Right lobe of liver (tissue), 6 donors: Measurements from ENCODE around the gene ZNF512B. TPM values are rescaled to one million over a fixed set of nuclear protein-coding genes. Genes with fewer than 3 reads are reported as not detected.

ENCODE experiments used
- ATAC-seq, 4 donors: fragments of 200-7000 bp; cut with Tn5 transposase; one replicate each; pipeline ENCODE4 v1.9.1; 2020; ENCODE audit warnings: mild to moderate bottlenecking in 4 of 4, moderate library complexity in 4 of 4
- DNase-seq, 3 donors: peaks; one replicate each; pipeline ENCODE4 v3.0.0-alpha.2; 2020
- H3K27ac ChIP-seq, 3 donors: fragments of 200-600 bp; one replicate each; pipeline ENCODE4 v1.8.0; 2022
- H3K27me3 ChIP-seq, 2 donors: fragments of 200-600 bp; one replicate each; pipeline ENCODE4 v1.8.0; 2022
- H3K36me3 ChIP-seq, 4 donors: fragments of 200-600 bp; sonication (generic) in 1 of 4; one replicate each; pipeline versions ENCODE4 v1.5.1 to v1.8.0; 2017 to 2022; ENCODE audit warnings: control low read depth in 1 of 4
- H3K4me1 ChIP-seq, 4 donors: fragments of 200-600 bp; sonication (generic) in 1 of 4; one replicate each; pipeline versions ENCODE4 v1.5.1 to v1.8.0; 2017 to 2022; ENCODE audit warnings: control low read depth in 1 of 4
- H3K4me3 ChIP-seq, 3 donors: fragments of 200-600 bp; one replicate each; pipeline ENCODE4 v1.8.0; 2022
- H3K9me3 ChIP-seq, 4 donors: fragments of 200-600 bp; sonication (generic) in 1 of 4; one replicate each; pipeline versions ENCODE4 v1.5.1 to v1.8.0; 2017 to 2022; ENCODE audit warnings: control low read depth in 1 of 4
- CTCF ChIP-seq, 4 donors: fragments of 200-600 bp in 3 of 4; fragments of 450-650 bp in 1 of 4; IDR thresholded peaks; one replicate each; pipeline versions ENCODE4 v1.5.1 to v1.8.0; 2016 to 2022; ENCODE audit warnings: antibody characterized with exemption in 4 of 4, mild to moderate bottlenecking in 2 of 4
- POLR2A ChIP-seq: fragments of 450-650 bp; IDR thresholded peaks from one replicate; pipeline ENCODE4 v1.6.1; 2017; ENCODE audit warnings: antibody characterized with exemption, mild to moderate bottlenecking
- WGBS: methylation state at CpG from one replicate; pipeline ENCODE4 v1.1.6; 2018; ENCODE audit warnings: low coverage, low lambda C conversion rate; ENCODE audit not compliant: insufficient coverage; ENCODE audit errors: missing lambda C conversion rate; 5-methylcytosine and 5-hydroxymethylcytosine counted together
- intact Hi-C, 2 donors: fragments of 100-400 bp; cut with DNase I; formaldehyde crosslinking; loops; one replicate each; pipeline versions ENCODE4 v1.11.2 to v1.14.1; 2022
- total RNA-seq, 6 experiments: library from RNA; depleted of rRNA in 2 of 6; stranded (reverse); fragments of >200 nt in 2 of 6; fragmentation: NEBNext Ultra II Directional in 3 of 6; extraction: Animal tissue kit (Norgen Biotek cat#: 25700) in 3 of 6; gene quantifications; one replicate each; pipeline versions ENCODE4 v1.1.0 to v1.2.4, GENCODE V29; 2016 to 2023
- donor health status: DM: no; HTN: yes; CAD: no.
- donor health status: DM: no; HTN: no; CAD: no.
- donor health status: DM: no; HTN: no; CAD: no.
- donor health status: DM: no; HTN: yes; CAD: no.
- donor health status: DM: no; HTN: yes; CAD: no.

ZNF512B gene
- total RNA-seq, 6 experiments from 2014 or later = 10.8 to 16.8 (median 14.0) TPM

DNA sequence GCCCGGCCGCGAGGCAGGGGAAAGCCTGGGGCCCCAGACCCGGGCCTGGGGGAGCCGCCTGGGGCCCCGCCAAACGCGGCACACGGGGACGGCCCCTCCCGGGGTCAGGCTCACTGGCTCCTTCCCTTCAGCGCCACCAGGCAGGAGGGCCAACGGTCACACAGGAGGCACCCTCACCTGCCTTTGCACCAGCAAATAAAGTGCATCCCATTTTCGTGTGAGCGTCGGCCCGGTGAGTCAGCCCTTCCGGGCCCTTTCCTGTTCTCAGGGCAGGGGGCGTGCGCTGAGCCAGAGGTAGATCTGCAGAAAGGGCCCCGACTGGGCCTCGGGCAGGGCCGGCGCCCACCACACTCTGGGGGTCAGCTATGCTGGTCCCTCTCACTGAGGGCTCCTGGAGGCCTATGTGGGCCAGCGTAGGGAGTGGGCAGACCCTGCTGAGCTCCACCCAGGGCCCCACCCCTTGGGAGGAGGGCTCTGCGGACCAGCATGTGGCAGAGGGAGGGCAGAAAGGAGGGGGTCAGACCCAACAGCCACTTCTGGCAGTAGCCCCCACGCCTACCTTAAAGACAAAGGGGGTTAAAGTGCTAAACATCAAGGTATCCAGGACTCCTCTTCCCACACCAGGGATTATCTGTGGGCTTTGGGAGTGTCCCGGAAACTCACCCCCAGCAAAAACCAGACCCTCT is 12.6 kb downstream of the ZNF512B start:
- 0% methylated on average over 13 of the region's 28 CpGs for WGBS
- DNase-seq = peak; percentile 70 to 82 (median 81)
- H3K9me3 ChIP-seq = no peaks in the 10 kb centered on the region
- no peak for TF ChIP-seq CTCF (IDR thresholded peaks at IDR 0.05)
- TF ChIP-seq POLR2A = peak; percentile 45
- intact Hi-C loops = no loop called here
- peak overlapping the region in 2 of 3 donors; percentile 21 to 38 for H3K27ac ChIP-seq
- H3K4me1 ChIP-seq = peaks cover 2 to 33% (median 14%) of the 10 kb centered on the region in 4 donors
- peak; percentile 44 to 62 (median 54) for ATAC-seq
- peaks cover 0 to 11% (median 3%) of the 10 kb centered on the region in 4 donors for H3K36me3 ChIP-seq
- no peaks in the 10 kb centered on the region for H3K27me3 ChIP-seq
- H3K4me3 ChIP-seq = peak overlapping the region; percentile 30 to 99 (median 37)

GRCh38 chr20:63956664-63957003 is 13.1 kb downstream of the ZNF512B start:
- H3K27ac ChIP-seq = peak overlapping the region in 2 of 3 donors; percentile 21 to 38
- H3K27me3 ChIP-seq = no peaks in the 10 kb centered on the region
- TF ChIP-seq CTCF (IDR thresholded peaks at IDR 0.05) = no peak
- no peaks in the 10 kb centered on the region for H3K9me3 ChIP-seq
- peaks cover 2 to 37% (median 16%) of the 10 kb centered on the region in 4 donors for H3K4me1 ChIP-seq
- no peak for ATAC-seq
- no peak for DNase-seq
- WGBS = 2% methylated on average over 11 of the region's 15 CpGs
- intact Hi-C loops = no loop called here
- H3K36me3 ChIP-seq = peaks cover 0 to 6% (median under 1%) of the 10 kb centered on the region in 4 donors
- peak overlapping the region; percentile 30 to 99 (median 37) for H3K4me3 ChIP-seq

GRCh38 chr20:63955827-63956663 is 13.7 kb downstream of the ZNF512B start, which contains the start of gene UCKL1:
Gene UCKL1 (minus strand): TSS chr20:63956416. CDS start chr20:63956372, 44 bp downstream.
- H3K27me3 ChIP-seq = no peaks in the 10 kb centered on the region
- H3K9me3 ChIP-seq = no peaks in the 10 kb centered on the region
- TF ChIP-seq CTCF (IDR thresholded peaks at IDR 0.05) = peak in 2 of 4 donors; percentile 7 to 9
- peak; percentile 81 for TF ChIP-seq POLR2A
- H3K4me1 ChIP-seq = peaks cover 2 to 42% (median 19%) of the 10 kb centered on the region in 4 donors
- 0% methylated on average over 5 of the region's 105 CpGs for WGBS
- peak within 1 kb of the TSS; percentile 68 to 95 (median 89) for H3K27ac ChIP-seq
- peak within 1 kb of the TSS; percentile 87 to 99 (median 99) for H3K4me3 ChIP-seq
- H3K36me3 ChIP-seq = peaks cover 0 to 2% (median 0%) of the 10 kb centered on the region in 4 donors
- DNase-seq (peak; percentile 95 to 96 (median 95)), ATAC-seq (peak; percentile 74 to 85 (median 80))
- intact Hi-C loops = no loop called here

DNA sequence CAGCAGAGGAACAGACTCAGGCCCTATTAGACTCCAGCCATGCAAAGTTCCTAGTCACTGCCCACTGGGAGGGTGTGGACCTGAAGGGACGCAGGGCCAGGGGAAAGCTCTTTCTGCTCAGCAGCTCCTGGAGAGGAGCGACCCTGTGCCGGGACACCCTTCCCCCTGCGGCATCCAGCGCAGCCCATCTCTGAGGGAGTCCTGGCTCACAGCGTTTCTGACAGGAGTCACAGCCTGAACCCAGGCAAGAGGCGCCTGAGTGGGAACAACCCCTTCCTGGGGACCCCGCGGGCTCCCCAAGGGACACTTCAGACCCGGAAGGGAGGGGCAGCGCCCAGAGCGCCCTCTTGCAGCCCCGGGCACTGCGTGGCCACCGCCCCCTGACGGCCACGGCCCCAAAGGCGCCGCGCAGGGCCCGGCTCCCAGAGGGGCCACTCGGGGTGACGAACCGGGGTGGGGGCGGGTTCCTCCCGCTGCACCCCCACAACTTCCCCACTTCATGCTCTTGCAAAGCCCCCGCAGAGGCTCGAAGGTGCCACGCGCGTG is 14.4 kb downstream of the ZNF512B start:
- intact Hi-C loops = no loop called here
- H3K4me3 ChIP-seq = peak overlapping the region; percentile 87 to 99 (median 99)
- peaks cover 2 to 49% (median 20%) of the 10 kb centered on the region in 4 donors for H3K4me1 ChIP-seq
- 0% methylated on average over 3 of the region's 31 CpGs for WGBS
- no peak for TF ChIP-seq POLR2A
- TF ChIP-seq CTCF (IDR thresholded peaks at IDR 0.05) = peak in 3 of 4 donors; percentile 34 to 42 (median 36)
- H3K27me3 ChIP-seq = no peaks in the 10 kb centered on the region
- ATAC-seq (peak; percentile 5 to 13 (median 10)), DNase-seq (no peak)
- peaks cover 0 to 2% (median 0%) of the 10 kb centered on the region in 4 donors for H3K36me3 ChIP-seq
- peak overlapping the region; percentile 68 to 95 (median 89) for H3K27ac ChIP-seq
- H3K9me3 ChIP-seq = no peaks in the 10 kb centered on the region
